Camera-type eye (tissue), 1 donor: ENCODE data around the gene CBLB. TPM values are rescaled to one million over a fixed set of nuclear protein-coding genes. Genes with fewer than 3 reads are reported as not detected.

Experiments
- total RNA-seq: library from RNA; depleted of rRNA; stranded (reverse); fragments of >200 nt; gene quantifications from one replicate; pipeline ENCODE4 v1.2.3, GENCODE V29; 2014

CBLB gene
- total RNA-seq, result 113 TPM

GRCh38 chr3:105868742-105869530 lies at the start of gene CBLB:
Gene CBLB (minus strand): TSS chr3:105869012. CDS start chr3:105867577, 1,435 bp downstream.

